Measurements from ENCODE around the gene KCTD7.
A peak's percentile ranks its signal among the peaks of the same experiment; 100 is the strongest.

- peak in 1 of 4 experiments; percentile 27 for TF ChIP-seq CTCF (IDR thresholded peaks at IDR 0.05)
- TF ChIP-seq POLR2A (IDR thresholded peaks at IDR 0.05): peak; percentile 98 to 99
Observed at GRCh38 chr7:66654275-66655112, 25.8 kb downstream of the KCTD7 start.
